Activated naive CD8-positive, alpha-beta T cell treated with anti-CD3 and anti-CD28 coated beads, Interleukin-2, amount 50 U/mL, for 16 hours (primary cell): ENCODE results near the gene MMEL1.
"Not testable (repeated sequence)": the region's sequence is repeated elsewhere in the genome, so short reads cannot be mapped to it uniquely, and the experiment has no call there.

ENCODE experiments used
- DNase-seq: peaks from one replicate; pipeline ENCODE4 v3.0.0-alpha.2; 2020; ENCODE audit warnings: low read depth, low spot score

Gene MMEL1

GRCh38 chr1:2558861-2559260, 74.0 kb downstream of the MMEL1 start:
- no peak for DNase-seq

GRCh38 chr1:2558420-2558819, 74.4 kb downstream of the MMEL1 start:
- DNase-seq: no peak

- no peak for DNase-seq
Observed at GRCh38 chr1:2557482-2558400, 75.1 kb downstream of the MMEL1 start.

GRCh38 chr1:2556678-2557481, 75.9 kb downstream of the MMEL1 start:
- no peak for DNase-seq

- peak; percentile 59 for DNase-seq
Observed at GRCh38 chr1:2556277-2556677, 76.5 kb downstream of the MMEL1 start, which contains the start of gene TNFRSF14. Gene TNFRSF14, plus strand, starts transcription at chr1:2556371. Its CDS starts 294 bp downstream, at chr1:2556665.

GRCh38 chr1:2555634-2556276, 77.1 kb downstream of the MMEL1 start:
- DNase-seq: no peak

- no peak for DNase-seq
Observed at GRCh38 chr1:2554621-2555387, 78.0 kb downstream of the MMEL1 start.

- DNase-seq: no peak
Observed at GRCh38 chr1:2553871-2554620, 78.8 kb downstream of the MMEL1 start.

- DNase-seq: not testable (repeated sequence)
Observed at GRCh38 chr1:2553076-2553475, 79.7 kb downstream of the MMEL1 start.

- no peak for DNase-seq
Observed at GRCh38 chr1:2552189-2552588, 80.6 kb downstream of the MMEL1 start.

GRCh38 chr1:2551544-2551943, 81.3 kb downstream of the MMEL1 start:
- not testable (repeated sequence) for DNase-seq

- not testable (repeated sequence) for DNase-seq
Observed at GRCh38 chr1:2550309-2550861, 82.4 kb downstream of the MMEL1 start.

- DNase-seq: not testable (repeated sequence)
Observed at GRCh38 chr1:2549367-2550029, 83.3 kb downstream of the MMEL1 start.

GRCh38 chr1:2548068-2548589, 84.7 kb downstream of the MMEL1 start:
- peak; percentile 61 for DNase-seq

- DNase-seq: no peak
Observed at GRCh38 chr1:2547210-2548067, 85.4 kb downstream of the MMEL1 start.

GRCh38 chr1:2546515-2547209, 86.2 kb downstream of the MMEL1 start:
- DNase-seq: peak; percentile 47

GRCh38 chr1:2545754-2546514, 86.9 kb downstream of the MMEL1 start:
- DNase-seq: peak; percentile 73
